ENCODE data around the gene CBFA2T3. TPM values are rescaled to one million over a fixed set of nuclear protein-coding genes. Genes with fewer than 3 reads are reported as not detected.

CBFA2T3 gene
- total and polyA plus RNA-seq, 2 of the 8 experiments (the other 6 are each of a cell fraction or from before 2014, with no cell fraction given), result 0.51 to 1.3 TPM

GRCh38 chr16:88892065-88892464, 84.9 kb downstream of the CBFA2T3 start:
- H3K36me3 ChIP-seq (ENCODE audit: control insufficient read depth in 2 of 4, insufficient read depth in 4 of 4, low read length in 3 of 4), result no peaks in the 10 kb centered on the region
- FAIRE-seq (no peak), DNase-seq (ENCODE audit: low read depth in 1 of 2, low spot score in 2 of 2) (no peak)
- no peak overlapping the region; the same call in 1 of the 2 replicates for H2BK5ac ChIP-seq (ENCODE audit: low read depth, low read length)
- no peak overlapping the region for H4K5ac ChIP-seq (ENCODE audit: insufficient read length, low read depth, low read length)
- no peak overlapping the region for H3K4me3 ChIP-seq (ENCODE audit: extremely low read depth in 1 of 4, insufficient read depth in 2 of 4, low read depth in 3 of 4, low read length in 4 of 4)
- no peak overlapping the region for H3K4ac ChIP-seq (replicated peaks; ENCODE audit: insufficient read length, low read depth, low read length)
- H3K27me3 ChIP-seq (replicated peaks in 1 of 4; ENCODE audit: control insufficient read depth in 3 of 4, extremely low read depth in 1 of 4, insufficient read depth in 3 of 4, low read length in 3 of 4), result 0 out of 7 replicates have a peak, but pooled peaks cover 0 to 2% (median 0%) of the 10 kb centered on the region in 4 experiments
- TF ChIP-seq SUZ12 (IDR thresholded peaks at IDR 0.05; ENCODE audit: low read length) (no peak), TEAD4 (IDR thresholded peaks at IDR 0.05; ENCODE audit: low read depth, low read length) (no peak), ATF3 (IDR thresholded peaks at IDR 0.05; ENCODE audit: insufficient read depth, low read depth, low read length) (no peak), POLR2AphosphoS5 (IDR thresholded peaks at IDR 0.05; ENCODE audit: low read depth, low read length) (no peak), SAP30 (IDR thresholded peaks at IDR 0.05; ENCODE audit: insufficient read depth, insufficient replicate concordance, low read length) (no peak), CBX5 (IDR thresholded peaks at IDR 0.05; ENCODE audit: low read depth, low read length) (no peak), MAX (IDR thresholded peaks at IDR 0.05) (no peak), JUN (IDR thresholded peaks at IDR 0.05; ENCODE audit: low read depth, low read length) (no peak), BRCA1 (IDR thresholded peaks at IDR 0.05; ENCODE audit: low read depth, low read length) (no peak), TCF12 (IDR thresholded peaks at IDR 0.05; ENCODE audit: low read depth, low read length) (no peak), CTBP2 (IDR thresholded peaks at IDR 0.05; ENCODE audit: borderline replicate concordance, insufficient read depth, insufficient read length, low read length) (no peak), EZH2 (IDR thresholded peaks at IDR 0.05; ENCODE audit: low read depth, low read length, severe bottlenecking) (no peak)
- H3K4me1 ChIP-seq (replicated peaks in 1 of 4; ENCODE audit: control insufficient read depth in 3 of 4, insufficient read depth in 4 of 4, low read length in 3 of 4), result peaks cover 0 to 4% (median 0%) of the 10 kb centered on the region in 4 experiments; a peak in 1 of 7 replicates
- H3K14ac ChIP-seq (ENCODE audit: insufficient read length), result no peak overlapping the region
- H3K9ac ChIP-seq (replicated peaks in 1 of 4; ENCODE audit: extremely low read depth in 1 of 4, low read depth in 3 of 4, low read length in 3 of 4), result no peak overlapping the region
- H2BK120ac ChIP-seq (replicated peaks; ENCODE audit: low read depth, low read length), result no peak overlapping the region
- H2BK12ac ChIP-seq (ENCODE audit: low read depth, low read length), result no peak overlapping the region
- H3K23me2 ChIP-seq (ENCODE audit: low read depth, low read length), result no peaks in the 10 kb centered on the region
- ChIA-PET POLR2A (ENCODE audit: partially characterized antibody) (interaction anchor here (1.2 to 1.4 kb wide), 2 partner anchors 9 to 82 kb away, joined by 4 to 8 read pairs; no protein-coding TSS in a partner anchor), CTCF (ENCODE audit: partially characterized antibody) (no interaction called here)
- no peak overlapping the region for H4K91ac ChIP-seq (replicated peaks; ENCODE audit: insufficient read length, low read length)
- no peaks in the 10 kb centered on the region for H3K79me2 ChIP-seq (ENCODE audit: control insufficient read depth in 1 of 2, insufficient read depth in 2 of 2, low read length in 2 of 2)
- no peak overlapping the region for H2BK20ac ChIP-seq (ENCODE audit: low read length)
- WGBS, 2 experiments (ENCODE audit: extremely low coverage in 1 of 2, insufficient coverage in 1 of 2, insufficient read length in 1 of 2, insufficient replicate concordance in 2 of 2, low coverage in 1 of 2, low lambda C conversion rate in 2 of 2, missing lambda C conversion rate in 1 of 2), result 85% methylated on average over 16 of the region's 20 CpGs; no CpG with 5 or more reads in 1 of the 2 experiments
- no peak overlapping the region for H3K4me2 ChIP-seq (ENCODE audit: insufficient read depth in 1 of 2, low read depth in 2 of 2, low read length in 2 of 2)
- H3K9me3 ChIP-seq (ENCODE audit: insufficient read depth in 2 of 2, low read depth in 1 of 2, low read length in 1 of 2), result no peaks in the 10 kb centered on the region
- H3K56ac ChIP-seq (replicated peaks; ENCODE audit: insufficient read length, low read depth, low read length), result no peak overlapping the region
- H2AFZ ChIP-seq (ENCODE audit: low read length), result no peak overlapping the region
- no peak overlapping the region for H3K23ac ChIP-seq (ENCODE audit: insufficient read length)
- H2AK5ac ChIP-seq (ENCODE audit: low read depth, low read length), result no peak overlapping the region
- H3K79me1 ChIP-seq (ENCODE audit: low read depth, low read length), result no peaks in the 10 kb centered on the region
- no peak overlapping the region for H2BK15ac ChIP-seq (ENCODE audit: low read length)
- H3K27ac ChIP-seq (ENCODE audit: low read depth, low read length), result no peak overlapping the region
- peak overlapping the region; percentile 57; the same call in 1 of the 2 replicates for H4K8ac ChIP-seq (ENCODE audit: extremely low read depth, insufficient read depth, low read length)
- no peaks in the 10 kb centered on the region for H4K20me1 ChIP-seq (replicated peaks in 1 of 2; ENCODE audit: control insufficient read depth in 1 of 2, insufficient read depth in 2 of 2, low read length in 2 of 2)
- H3K18ac ChIP-seq (ENCODE audit: extremely low read depth, low read length), result no peak overlapping the region
